Endothelial cell of umbilical vein (primary cell): Measurements from ENCODE around the gene PECR. TPM values are rescaled to one million over a fixed set of nuclear protein-coding genes. Genes with fewer than 3 reads are reported as not detected.
"Not testable (repeated sequence)": the region's sequence is repeated elsewhere in the genome, so short reads cannot be mapped to it uniquely, and the experiment has no call there.

Source experiments
- BruUV-seq: library from RNA; stranded (reverse); fragments of 400-500 nt; replicated peaks from 2 replicates; lab custom pipeline; 2021; lab: Mats Ljungman, UMichigan
- CTCF ChIA-PET: fragments of 300-600, 350-600 bp; sonication (Branson Sonifier 250); formaldehyde crosslinking; loops from one replicate; lab custom pipeline; 2021; ENCODE audit warnings: antibody characterized with exemption, inconsistent platforms; lab: Charles Lee
- POLR2A ChIA-PET: fragments of 300-600, 350-600 bp; sonication (Branson Sonifier 250); formaldehyde crosslinking; loops from one replicate; lab custom pipeline; 2021; ENCODE audit warnings: antibody characterized with exemption, inconsistent platforms; lab: Charles Lee
- DNase-seq: peaks from one replicate; pipeline ENCODE4 v3.0.0-alpha.2; 2011; ENCODE audit warnings: low read depth, low spot score
- FAIRE-seq: peaks from 2 replicates; lab custom pipeline; 2011; peaks lifted over from hg19 to GRCh38; lab: Jason Lieb, UNC
- H2AFZ ChIP-seq: 2 replicates; pipeline ENCODE4 v1.6.0; 2012; ENCODE audit warnings: low read depth, low read length, control low read depth, inconsistent platforms
- H3K27ac ChIP-seq: 2 replicates; pipeline ENCODE4 v1.5.1; 2011; ENCODE audit warnings: low read depth, mild to moderate bottlenecking, control low read depth, low read length, moderate library complexity; ENCODE audit not compliant: insufficient read depth
- H3K27me3 ChIP-seq, 2 experiments: 2 replicates each; pipeline versions ENCODE4 v1.6.0 to v1.6.1; 2011; ENCODE audit warnings: low read length in 2 of 2, mixed read lengths in 1 of 2; ENCODE audit not compliant: control insufficient read depth in 2 of 2, insufficient read depth in 2 of 2
- H3K36me3 ChIP-seq, 2 experiments: 2 replicates in 1 of 2; 3 replicates in 1 of 2; pipeline ENCODE4 v1.5.1; 2011; ENCODE audit warnings: low read length in 2 of 2, mild to moderate bottlenecking in 1 of 2, moderate library complexity in 1 of 2; ENCODE audit not compliant: control insufficient read depth in 2 of 2, insufficient read depth in 2 of 2; ENCODE audit errors: extremely low read depth in 1 of 2
- H3K4me1 ChIP-seq: 3 replicates; pipeline ENCODE4 v1.5.1; 2011; ENCODE audit warnings: mild to moderate bottlenecking, low read length; ENCODE audit not compliant: control insufficient read depth, insufficient read depth; ENCODE audit errors: extremely low read depth
- H3K4me2 ChIP-seq: 2 replicates; pipeline ENCODE4 v1.6.1; 2011; ENCODE audit warnings: low read length, control low read depth, mixed read lengths; ENCODE audit not compliant: insufficient read depth
- H3K4me3 ChIP-seq, 3 experiments: fragments of 200-600 bp in 1 of 3; sonication (generic), shearing (Covaris generic) in 1 of 3; replicated peaks in 1 of 3; 2 replicates each; pipeline ENCODE4 v1.5.1; 2011 to 2016; ENCODE audit warnings: control low read depth in 3 of 3, low read length in 3 of 3, mild to moderate bottlenecking in 2 of 3, inconsistent platforms in 1 of 3, low read depth in 1 of 3, moderate library complexity in 1 of 3; ENCODE audit not compliant: insufficient read depth in 1 of 3
- H3K79me2 ChIP-seq: 2 replicates; pipeline ENCODE4 v1.6.0; 2012; ENCODE audit warnings: low read length, inconsistent platforms; ENCODE audit not compliant: control insufficient read depth, insufficient read depth
- H3K9ac ChIP-seq: replicated peaks from 2 replicates; pipeline ENCODE3; 2011; ENCODE audit warnings: low read length, control low read depth; ENCODE audit not compliant: insufficient read depth; ENCODE audit errors: extremely low read depth
- H3K9me1 ChIP-seq: replicated peaks from 3 replicates; pipeline ENCODE4 v1.6.0; 2011; ENCODE audit warnings: mild to moderate bottlenecking, low read length; ENCODE audit not compliant: control insufficient read depth, insufficient read depth; ENCODE audit errors: extremely low read depth
- H3K9me3 ChIP-seq: replicated peaks from 2 replicates; pipeline ENCODE4 v1.5.1; 2012; ENCODE audit warnings: low read length, inconsistent platforms; ENCODE audit not compliant: control insufficient read depth, insufficient read depth
- H4K20me1 ChIP-seq: replicated peaks from 2 replicates; pipeline ENCODE3; 2011; ENCODE audit warnings: mild to moderate bottlenecking, low read length; ENCODE audit not compliant: control insufficient read depth, insufficient read depth; ENCODE audit errors: extremely low read depth
- CTCF ChIP-seq, 2 donors: IDR thresholded peaks; 1 replicate in 1 of 2; 2 replicates in 1 of 2; pipeline ENCODE4 v1.5.1; 2011; ENCODE audit warnings: low read length in 2 of 2, mild to moderate bottlenecking in 2 of 2, moderate library complexity in 2 of 2, control low read depth in 1 of 2, inconsistent platforms in 1 of 2, low read depth in 1 of 2; ENCODE audit not compliant: insufficient read depth in 1 of 2; ENCODE audit errors: extremely low read depth in 1 of 2
- EZH2 ChIP-seq: IDR thresholded peaks from 2 replicates; pipeline ENCODE4 v1.6.1; 2012; ENCODE audit warnings: borderline replicate concordance, low read depth, mild to moderate bottlenecking, moderate library complexity, low read length, inconsistent platforms; ENCODE audit not compliant: severe bottlenecking
- FOS ChIP-seq: IDR thresholded peaks from 2 replicates; pipeline ENCODE4 v1.6.1; 2011; ENCODE audit warnings: mild to moderate bottlenecking, low read length, moderate library complexity, borderline replicate concordance; ENCODE audit not compliant: insufficient read depth
- GATA2 ChIP-seq: IDR thresholded peaks from 2 replicates; pipeline ENCODE4 v1.7.0; 2011; ENCODE audit warnings: low read depth, mild to moderate bottlenecking, moderate library complexity, mixed read lengths, low read length; ENCODE audit not compliant: insufficient read length, insufficient read depth
- JUN ChIP-seq: IDR thresholded peaks from 2 replicates; pipeline ENCODE4 v1.6.1; 2011; ENCODE audit warnings: borderline replicate concordance, low read depth; ENCODE audit not compliant: insufficient read length, insufficient read depth
- MAX ChIP-seq: IDR thresholded peaks from 2 replicates; pipeline ENCODE4 v1.6.1; 2011; ENCODE audit not compliant: insufficient read depth, insufficient read length
- MYC ChIP-seq: IDR thresholded peaks from one replicate; pipeline ENCODE4 v1.6.1; 2011; ENCODE audit warnings: mild to moderate bottlenecking, low read depth, low read length
- POLR2A ChIP-seq: IDR thresholded peaks from 2 replicates; pipeline ENCODE4 v1.6.1; 2012; ENCODE audit warnings: low read depth, mild to moderate bottlenecking, control low read depth, low read length
- POLR2AphosphoS5 ChIP-seq: IDR thresholded peaks from 2 replicates; pipeline ENCODE4 v1.6.1; 2012; ENCODE audit warnings: low read depth, mild to moderate bottlenecking, control low read depth, low read length, moderate library complexity; ENCODE audit not compliant: insufficient read depth
- dilution Hi-C: fragments of 300-500 bp; cut with MboI; formaldehyde crosslinking; loops from one replicate; pipeline ENCODE4 v1.15.0; 2019; ENCODE audit warnings: low sequenced_read_pairs; ENCODE audit not compliant: extremely low pct_ligation_motif_present
- intact Hi-C: fragments of 100-400 bp; cut with micrococcal nuclease; formaldehyde crosslinking; loops from one replicate; pipeline ENCODE4 v1.10.0; 2022
- polyA plus RNA-seq, 4 experiments: library from polyadenylated mRNA; depleted of rRNA in 3 of 4; stranded (reverse) in 3 of 4; unstranded in 1 of 4; fragments of >200 nt; gene quantifications; 2 replicates each; pipeline versions ENCODE4 v1.2.1 to v1.2.3, GENCODE V29; 2011 to 2012; ENCODE audit warnings: missing spikeins in 1 of 4
- total RNA-seq: library from RNA; stranded (reverse); gene quantifications from 2 replicates; pipeline ENCODE4 v1.2.3, GENCODE V29; 2021

PECR gene
- total and polyA plus RNA-seq, 2 donors (not counting 3 experiments of a cell fraction or from before 2014, with no cell fraction given), result 4.1 to 6.2 TPM

DNA sequence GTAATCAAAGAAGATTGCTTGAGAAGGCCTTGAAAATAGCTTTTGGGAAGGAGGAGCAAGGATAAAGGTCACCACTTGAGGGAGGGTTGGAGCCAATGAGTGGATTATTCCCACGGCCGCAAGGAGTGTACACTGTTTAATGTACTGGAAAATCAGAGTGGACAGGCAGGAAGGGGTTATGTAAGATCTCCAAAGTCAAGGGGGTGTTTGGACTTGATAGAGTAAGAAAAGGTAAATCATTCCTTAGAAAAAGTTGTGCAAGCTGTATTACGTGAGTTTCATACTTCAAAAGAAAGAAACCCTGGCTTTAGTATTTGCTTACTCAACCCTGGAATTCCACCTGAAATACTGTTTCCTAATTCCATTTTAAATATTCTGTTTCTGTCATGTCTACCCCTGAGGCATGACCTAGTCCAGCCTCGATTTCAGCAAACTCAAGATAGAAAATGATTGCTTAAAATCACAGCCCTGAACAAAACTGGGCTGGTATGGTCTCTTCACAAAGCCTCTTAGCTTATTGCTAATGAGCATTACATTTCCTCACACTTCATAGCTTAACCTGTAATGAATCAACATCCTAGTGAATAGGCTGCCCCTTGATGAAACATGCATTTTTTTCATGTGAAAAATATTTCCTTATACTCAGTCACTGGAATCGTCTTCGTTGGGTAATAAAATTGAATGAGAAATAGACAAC lies 69.3 kb downstream of the PECR start:
- BruUV-seq, result no TSS peak
- DNase-seq (peak; percentile 15), FAIRE-seq (no peak)
- H3K4me3 ChIP-seq, result peak overlapping the region in 1 of 3 experiments; percentile 72
- no peak overlapping the region for H3K9ac ChIP-seq
- peak overlapping the region; percentile 95 for H2AFZ ChIP-seq
- no peaks in the 10 kb centered on the region for H4K20me1 ChIP-seq
- peaks cover 7% of the 10 kb centered on the region for H3K4me1 ChIP-seq
- H3K27me3 ChIP-seq, result no peaks in the 10 kb centered on the region
- H3K79me2 ChIP-seq, result no peaks in the 10 kb centered on the region
- TF ChIP-seq POLR2AphosphoS5 (no peak), FOS (no peak), EZH2 (no peak), GATA2 (no peak), JUN (no peak), CTCF (IDR thresholded peaks at IDR 0.05; ENCODE audit: extremely low read depth in 1 of 2, insufficient read depth in 1 of 2, low read depth in 1 of 2, low read length in 2 of 2) (no peak), MAX (no peak), MYC (no peak), POLR2A (no peak)
- H3K9me3 ChIP-seq, result no peaks in the 10 kb centered on the region
- POLR2A ChIA-PET, result no interaction called here
- intact Hi-C loops, result no loop called here
- H3K27ac ChIP-seq, result no peak overlapping the region
- no peaks in the 10 kb centered on the region for H3K9me1 ChIP-seq
- no peaks in the 10 kb centered on the region for H3K36me3 ChIP-seq
- CTCF ChIA-PET, result interaction anchor here (0.9 to 2.3 kb wide), 6 partner anchors 10 to 62 kb away, joined by 3 to 11 read pairs (median 6); no protein-coding TSS in a partner anchor
- H3K4me2 ChIP-seq, result peak overlapping the region; percentile 93
- dilution Hi-C loops, result no loop called here

DNA sequence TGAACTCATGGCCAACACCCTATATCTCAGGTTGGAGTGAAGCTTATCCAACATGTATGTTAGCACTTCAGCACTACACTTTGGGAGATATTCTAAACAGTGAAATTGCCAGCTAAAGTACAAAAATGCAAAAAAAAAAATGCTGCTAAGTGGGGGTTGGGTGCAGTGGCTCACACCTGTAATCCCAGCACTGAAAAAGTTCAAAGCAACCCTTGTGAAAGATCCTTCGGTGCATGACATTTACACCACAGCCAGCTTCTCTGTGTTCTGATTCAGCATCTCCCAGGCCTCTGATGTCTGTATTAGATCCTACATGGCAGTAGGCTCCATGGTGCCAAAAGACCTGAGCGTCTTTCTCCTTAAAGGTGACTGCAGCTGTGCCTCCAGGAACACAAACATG lies 72.4 kb downstream of the PECR start:
- BruUV-seq, POLR2A ChIA-PET, H3K9me1 ChIP-seq, H3K79me2 ChIP-seq, DNase-seq, H3K4me2 ChIP-seq, H3K9me3 ChIP-seq, FAIRE-seq, dilution Hi-C loops, H3K9ac ChIP-seq, intact Hi-C loops, H3K27ac ChIP-seq, H2AFZ ChIP-seq, H4K20me1 ChIP-seq, H3K36me3 ChIP-seq, H3K27me3 ChIP-seq, H3K4me3 ChIP-seq: not testable (repeated sequence)
- H3K4me1 ChIP-seq, result peaks cover 15% of the 10 kb centered on the region
- CTCF ChIA-PET, result interaction anchor here (1.5 kb wide), 1 partner anchor 31 kb away, joined by 6 read pairs; no protein-coding TSS in a partner anchor
